Activated naive CD4-positive, alpha-beta T cell treated with anti-CD3 and anti-CD28 coated beads, Interleukin-2, amount 50 U/mL, for 24 hours (primary cell): Measurements from ENCODE around the gene METRNL.
"Not testable (repeated sequence)": the region's sequence is repeated elsewhere in the genome, so short reads cannot be mapped to it uniquely, and the experiment has no call there.

ENCODE experiments used
- H3K27ac Mint-ChIP-seq: one replicate; pipeline ENCODE4 v1.8.0; 2021; ENCODE audit warnings: mild to moderate bottlenecking, mixed read lengths
- H3K27me3 Mint-ChIP-seq: one replicate; pipeline ENCODE4 v1.8.0; 2021; ENCODE audit warnings: mixed read lengths
- H3K36me3 Mint-ChIP-seq: one replicate; pipeline ENCODE4 v1.8.0; 2021; ENCODE audit warnings: mixed read lengths
- H3K4me1 Mint-ChIP-seq: one replicate; pipeline ENCODE4 v1.8.0; 2021; ENCODE audit warnings: mixed read lengths
- H3K4me3 Mint-ChIP-seq: one replicate; pipeline ENCODE4 v1.8.0; 2021; ENCODE audit warnings: mild to moderate bottlenecking, mixed read lengths
- H3K9me3 Mint-ChIP-seq: one replicate; pipeline ENCODE4 v1.8.0; 2021; ENCODE audit warnings: mixed read lengths

The METRNL gene

DNA sequence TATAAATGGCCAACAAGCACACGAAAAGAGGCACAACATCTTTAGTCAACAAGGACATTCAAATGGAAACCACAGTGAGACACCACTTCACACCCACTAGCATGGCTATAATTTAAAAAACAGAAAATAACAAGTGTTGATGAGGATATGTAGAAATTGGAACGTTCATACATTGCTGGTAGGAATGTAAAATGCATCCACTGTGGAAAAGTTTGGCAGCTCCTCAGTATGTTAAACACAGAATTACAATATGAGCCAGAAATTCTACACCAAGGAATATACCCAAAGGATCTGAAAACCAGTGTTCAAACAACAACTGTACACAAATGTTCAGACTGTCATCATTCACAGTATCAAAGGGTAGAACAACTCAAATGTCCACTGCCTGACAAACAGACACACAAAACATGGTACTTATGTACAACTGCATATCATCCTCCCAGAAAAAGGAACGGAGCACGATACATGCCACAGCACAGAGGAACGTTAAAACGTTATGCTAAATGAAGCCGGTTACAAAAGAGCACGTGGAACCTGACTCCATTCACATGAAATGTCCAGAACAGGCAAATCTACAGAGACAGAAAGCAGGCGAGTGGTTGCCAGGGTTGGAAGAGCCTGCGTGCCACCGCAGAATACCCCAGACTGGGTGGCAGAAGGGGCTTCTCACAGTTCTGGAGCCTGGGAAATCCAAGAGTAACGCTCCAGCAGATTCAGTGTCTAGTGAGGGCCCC is 32.8 kb upstream of the METRNL start:
- peak overlapping the region; percentile 37 for H3K4me3 Mint-ChIP-seq
- peaks cover 30% of the 10 kb centered on the region for H3K36me3 Mint-ChIP-seq
- peaks cover 7% of the 10 kb centered on the region for H3K9me3 Mint-ChIP-seq
- peaks cover 38% of the 10 kb centered on the region for H3K4me1 Mint-ChIP-seq
- H3K27me3 Mint-ChIP-seq: no peaks in the 10 kb centered on the region
- peak overlapping the region; percentile 75 for H3K27ac Mint-ChIP-seq

DNA sequence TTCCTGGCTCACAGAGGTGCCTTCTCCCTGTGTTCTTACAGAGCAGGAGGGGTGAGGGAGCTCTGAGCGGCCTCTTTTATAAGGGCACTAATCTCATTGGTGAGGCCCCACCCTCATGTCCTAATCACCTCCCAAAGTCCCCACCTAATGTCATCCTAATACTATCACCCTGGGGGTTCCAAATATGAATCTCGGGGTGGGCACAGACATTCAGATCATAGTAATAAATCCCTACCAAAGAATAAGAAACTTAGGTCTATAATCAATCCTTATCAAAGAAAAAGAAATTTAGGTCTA is 32.3 kb upstream of the METRNL start:
- no peak overlapping the region for H3K4me3 Mint-ChIP-seq
- peaks cover 38% of the 10 kb centered on the region for H3K4me1 Mint-ChIP-seq
- H3K9me3 Mint-ChIP-seq: peaks cover 7% of the 10 kb centered on the region
- no peak overlapping the region for H3K27ac Mint-ChIP-seq
- H3K27me3 Mint-ChIP-seq: no peaks in the 10 kb centered on the region
- H3K36me3 Mint-ChIP-seq: peaks cover 26% of the 10 kb centered on the region

DNA sequence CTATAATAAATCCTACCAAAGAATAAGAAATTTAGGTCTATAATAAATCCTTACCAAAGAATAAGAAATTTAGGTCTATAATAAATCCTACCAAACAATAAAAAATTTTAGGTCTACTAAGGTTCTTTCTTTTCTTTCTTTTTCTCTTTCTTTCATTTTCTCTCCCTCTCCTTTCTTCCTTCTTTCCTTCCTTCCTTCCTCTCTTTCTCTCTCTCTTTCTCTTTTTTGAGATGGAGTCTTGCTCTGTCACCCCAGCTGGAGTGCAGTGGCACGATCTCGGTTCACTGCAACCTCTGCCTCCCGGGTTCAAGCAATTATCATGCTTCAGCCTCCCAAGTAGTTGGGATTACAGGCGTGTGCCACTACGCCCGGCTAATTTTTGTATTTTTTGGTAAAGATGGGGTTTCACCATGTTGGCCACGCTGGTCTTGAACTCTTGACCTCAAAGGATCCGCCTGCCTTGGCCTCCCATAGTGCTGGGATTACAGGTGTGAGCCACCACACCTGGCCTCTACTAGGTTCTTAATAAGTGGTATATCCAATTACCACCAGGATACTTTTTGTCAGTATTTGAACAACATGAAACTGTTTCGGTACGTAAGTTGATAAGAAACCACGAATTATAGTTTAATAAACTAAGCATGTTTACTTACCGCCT is 31.5 kb upstream of the METRNL start:
- not testable (repeated sequence) for H3K27me3 Mint-ChIP-seq, H3K9me3 Mint-ChIP-seq
- Mint-ChIP-seq H3K36me3 (peaks cover 18% of the 10 kb centered on the region), H3K4me3 (peak overlapping the region; percentile 72), H3K4me1 (peaks cover 38% of the 10 kb centered on the region), H3K27ac (peak overlapping the region; percentile 73)

DNA sequence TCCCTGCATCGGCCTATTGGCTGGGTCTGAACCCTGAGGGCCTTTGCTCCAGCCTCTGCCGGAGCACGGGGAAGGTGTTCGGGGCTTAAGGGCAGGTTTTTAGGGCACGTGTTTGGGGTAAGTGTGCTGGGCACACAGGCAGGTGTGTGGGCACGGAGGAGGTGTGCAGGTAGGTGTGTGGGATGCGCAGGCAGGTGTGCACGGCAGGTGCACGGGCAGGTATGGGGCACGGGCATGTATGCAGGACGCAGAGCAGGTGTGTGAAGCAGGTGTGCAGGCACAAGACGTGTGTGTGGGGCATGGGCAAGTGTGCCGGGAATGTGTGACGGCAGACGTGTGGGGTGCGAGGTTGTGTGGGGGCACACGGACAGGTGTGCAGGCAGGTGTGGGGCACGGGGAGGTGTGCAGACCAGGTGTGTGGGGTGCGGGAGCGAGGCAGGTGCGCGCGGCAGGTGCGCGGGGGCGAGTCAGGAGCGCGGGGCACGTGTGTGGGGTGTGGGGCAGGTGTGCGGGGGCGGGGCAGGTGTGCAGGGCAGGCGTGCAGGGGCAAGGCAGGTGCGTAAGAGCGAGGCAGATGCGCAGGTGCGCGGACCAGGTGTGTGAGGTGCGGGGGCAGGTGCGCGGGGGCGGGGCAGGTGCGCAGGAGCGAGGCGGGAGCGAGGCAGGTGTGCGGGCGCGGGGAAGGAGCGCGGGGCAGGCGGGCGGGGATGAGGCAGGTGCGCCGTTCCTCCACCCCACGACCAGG is 28.6 kb upstream of the METRNL start:
- Mint-ChIP-seq H3K9me3 (no peaks in the 10 kb centered on the region), H3K27ac (peak overlapping the region; percentile 94), H3K27me3 (no peaks in the 10 kb centered on the region), H3K36me3 (peaks cover 7% of the 10 kb centered on the region), H3K4me1 (peaks cover 34% of the 10 kb centered on the region), H3K4me3 (peak overlapping the region; percentile 90)

DNA sequence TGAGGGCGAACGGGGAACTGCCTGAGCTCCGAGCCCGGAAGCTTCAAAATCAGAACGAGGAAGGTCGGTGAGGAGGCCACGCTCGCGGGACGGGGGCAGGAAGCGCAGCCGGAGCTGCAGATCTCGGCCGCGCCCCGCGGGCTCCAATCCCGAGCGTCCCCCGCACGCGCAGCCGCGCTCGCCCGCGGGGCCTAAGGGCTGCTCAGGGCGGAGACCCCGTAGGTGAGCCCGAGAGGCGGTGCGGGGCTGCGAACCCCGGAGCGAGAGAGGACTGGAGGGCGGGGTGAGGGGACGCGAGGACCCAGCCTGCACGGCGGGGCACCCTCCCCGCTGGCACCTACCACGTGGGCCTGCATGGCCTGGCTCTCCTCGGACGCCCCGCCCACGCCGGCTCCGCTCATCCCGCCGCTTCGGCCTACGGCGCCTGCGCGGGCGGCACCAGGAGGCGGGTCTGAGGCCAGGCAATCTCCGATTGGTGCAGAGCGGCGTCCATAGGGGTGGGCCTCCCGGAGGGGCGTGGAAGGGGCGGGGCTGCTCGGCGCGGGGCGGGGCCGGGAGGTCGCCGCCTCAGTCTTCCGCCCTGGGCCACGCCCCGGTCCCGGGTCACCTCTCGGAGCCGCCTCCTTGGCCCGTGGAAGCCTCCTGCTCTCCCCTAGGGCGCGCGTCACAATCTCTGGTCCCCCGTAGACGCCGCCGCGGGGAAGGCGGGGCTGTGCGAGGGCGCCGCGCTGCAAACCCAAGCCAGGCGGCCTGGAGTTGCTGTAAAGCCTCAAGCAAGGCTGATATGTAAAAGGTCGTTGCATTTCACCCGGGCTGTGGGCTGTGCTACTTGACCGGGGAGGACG is 27.8 kb upstream of the METRNL start:
- H3K4me1 Mint-ChIP-seq: peaks cover 33% of the 10 kb centered on the region
- no peaks in the 10 kb centered on the region for H3K27me3 Mint-ChIP-seq
- peak overlapping the region; percentile 90 for H3K4me3 Mint-ChIP-seq
- H3K27ac Mint-ChIP-seq: peak overlapping the region; percentile 91
- no peaks in the 10 kb centered on the region for H3K9me3 Mint-ChIP-seq
- peaks cover 4% of the 10 kb centered on the region for H3K36me3 Mint-ChIP-seq

DNA sequence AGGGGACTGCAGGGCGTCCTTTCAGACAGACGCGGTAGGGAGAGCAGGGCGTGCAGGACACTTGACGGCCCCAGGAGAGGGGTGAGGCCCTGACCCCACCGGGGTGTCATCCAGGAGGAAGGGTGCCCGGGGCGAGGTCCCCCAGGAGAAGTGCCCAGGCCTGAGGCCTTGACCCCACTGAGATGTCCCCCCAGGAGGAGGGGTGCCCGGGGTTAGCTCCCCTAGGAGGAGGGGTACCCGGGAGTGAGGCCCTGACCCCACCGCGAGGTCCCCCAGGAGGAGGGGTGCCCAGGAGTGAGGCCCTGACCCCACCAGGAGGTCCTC is 27.2 kb upstream of the METRNL start:
- Mint-ChIP-seq H3K4me3 (peak overlapping the region; percentile 78), H3K36me3 (peaks cover 2% of the 10 kb centered on the region), H3K9me3 (no peaks in the 10 kb centered on the region), H3K4me1 (peaks cover 31% of the 10 kb centered on the region), H3K27me3 (no peaks in the 10 kb centered on the region), H3K27ac (peak overlapping the region; percentile 91)

DNA sequence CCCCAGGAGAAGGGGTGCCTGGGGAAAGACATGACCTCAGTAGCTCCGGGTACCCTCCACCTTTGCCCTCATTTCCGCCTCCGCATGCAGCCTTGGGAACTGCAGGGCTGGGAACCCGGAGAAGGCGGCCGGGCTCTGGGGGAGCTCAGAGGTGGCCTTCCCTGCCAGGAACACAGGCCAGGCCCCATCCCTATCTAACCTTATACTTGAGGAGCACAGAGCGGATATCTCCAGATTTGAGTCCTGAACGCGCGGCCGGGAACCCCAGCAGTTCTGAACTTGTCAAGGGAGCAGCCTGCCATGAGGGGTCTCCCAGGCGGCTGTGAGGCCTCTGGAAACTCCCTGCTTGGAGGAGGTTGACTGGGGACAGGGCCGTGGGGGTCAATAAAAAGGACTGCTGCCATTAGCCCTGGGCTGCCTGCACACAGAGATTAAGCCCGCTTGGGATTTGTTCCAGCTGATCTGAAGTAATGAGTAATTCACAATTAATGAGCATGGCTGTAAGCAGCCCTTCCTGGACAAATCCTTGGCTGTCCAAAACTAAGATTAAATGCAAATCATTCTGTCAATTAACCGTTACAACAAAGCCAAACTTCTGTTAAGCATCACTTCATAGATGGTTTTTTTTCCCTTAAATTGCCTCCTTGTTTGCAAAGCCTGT is 26.3 kb upstream of the METRNL start:
- Mint-ChIP-seq H3K27me3 (no peaks in the 10 kb centered on the region), H3K4me3 (no peak overlapping the region), H3K4me1 (peaks cover 27% of the 10 kb centered on the region), H3K27ac (no peak overlapping the region), H3K9me3 (no peaks in the 10 kb centered on the region), H3K36me3 (peaks cover 2% of the 10 kb centered on the region)

DNA sequence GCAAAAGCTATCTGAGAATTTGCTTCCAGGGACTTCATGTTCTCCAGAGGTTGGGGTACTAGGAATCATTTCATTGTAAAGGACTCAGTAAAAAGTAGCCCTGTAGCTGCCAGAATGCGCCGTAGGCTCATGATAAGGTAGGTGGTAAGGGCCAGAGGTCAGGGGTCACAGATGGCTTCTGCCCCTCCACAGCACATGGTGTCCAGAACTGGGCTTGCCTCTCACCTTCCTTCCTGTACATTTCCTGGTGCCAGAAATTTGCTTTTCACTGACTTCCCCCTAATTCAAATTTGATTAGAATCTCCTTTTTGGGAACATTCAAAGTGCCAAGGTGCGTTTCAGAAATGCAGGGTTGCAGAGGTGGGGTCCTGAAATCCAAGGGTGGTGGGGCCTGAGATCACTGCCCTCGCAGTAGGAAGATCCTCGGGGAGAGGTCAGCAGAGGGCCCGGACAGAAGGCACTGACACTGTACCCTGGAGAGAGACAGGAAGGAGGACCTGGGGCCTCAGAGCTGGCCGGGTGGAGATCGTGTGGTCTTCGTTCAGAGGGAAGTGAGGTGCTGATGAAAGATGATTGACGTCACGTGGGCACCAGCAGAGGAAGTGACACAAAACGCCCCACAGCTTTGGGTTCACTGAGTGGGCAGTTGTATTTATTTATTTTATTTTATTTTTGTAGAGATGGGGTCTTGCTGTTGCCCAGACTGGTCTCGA is 25.5 kb upstream of the METRNL start:
- Mint-ChIP-seq H3K36me3 (no peaks in the 10 kb centered on the region), H3K4me3 (peak overlapping the region; percentile 6), H3K27ac (no peak overlapping the region), H3K27me3 (no peaks in the 10 kb centered on the region), H3K4me1 (peaks cover 19% of the 10 kb centered on the region), H3K9me3 (no peaks in the 10 kb centered on the region)

DNA sequence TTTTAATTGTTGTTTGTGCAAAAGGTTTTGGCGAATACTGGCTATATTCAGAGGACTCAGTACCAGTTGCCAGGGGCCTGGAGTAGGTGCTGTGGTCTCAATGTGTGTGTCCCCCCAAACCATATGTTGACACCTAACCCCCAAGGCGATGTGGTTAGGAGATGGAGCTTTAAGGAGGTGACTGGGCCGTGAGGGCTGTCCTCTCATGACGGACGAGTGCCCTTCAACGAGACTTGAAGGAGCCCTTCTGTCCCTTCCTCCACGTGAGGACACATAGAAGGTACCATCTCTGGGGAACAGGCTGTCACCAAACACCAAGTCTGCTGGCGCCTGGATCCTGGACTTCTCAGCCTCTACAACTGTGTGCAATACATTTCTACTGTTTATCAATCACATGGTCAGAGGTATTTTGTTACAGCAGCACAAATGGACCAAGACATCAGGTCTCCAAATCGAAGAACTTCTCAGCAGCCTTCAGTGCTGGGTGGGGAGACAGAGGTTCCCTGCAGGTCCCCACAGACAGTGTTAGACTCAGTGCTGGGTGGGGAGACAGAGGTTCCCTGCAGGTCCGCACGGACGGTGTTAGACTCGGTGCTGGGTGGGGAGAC is 24.8 kb upstream of the METRNL start:
- H3K27me3 Mint-ChIP-seq: no peaks in the 10 kb centered on the region
- H3K36me3 Mint-ChIP-seq: no peaks in the 10 kb centered on the region
- no peaks in the 10 kb centered on the region for H3K9me3 Mint-ChIP-seq
- no peak overlapping the region for H3K27ac Mint-ChIP-seq
- no peak overlapping the region for H3K4me3 Mint-ChIP-seq
- peaks cover 15% of the 10 kb centered on the region for H3K4me1 Mint-ChIP-seq

DNA sequence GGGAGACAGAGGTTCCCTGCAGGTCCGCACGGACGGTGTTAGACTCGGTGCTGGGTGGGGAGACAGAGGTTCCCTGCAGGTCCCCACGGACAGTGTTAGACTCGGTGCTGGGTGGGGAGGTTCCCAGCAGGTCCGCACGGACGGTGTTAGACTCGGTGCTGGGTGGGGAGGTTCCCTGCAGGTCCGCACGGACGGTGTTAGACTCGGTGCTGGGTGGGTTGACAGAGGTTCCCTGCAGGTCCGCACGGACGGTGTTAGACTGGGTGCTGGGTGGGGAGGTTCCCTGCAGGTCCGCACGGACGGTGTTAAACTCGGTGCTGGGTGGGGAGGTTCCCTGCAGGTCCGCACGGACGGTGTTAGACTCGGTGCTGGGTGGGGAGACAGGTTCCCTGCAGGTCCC is 24.2 kb upstream of the METRNL start:
- not testable (repeated sequence) for H3K4me3 Mint-ChIP-seq, H3K27ac Mint-ChIP-seq, H3K27me3 Mint-ChIP-seq, H3K9me3 Mint-ChIP-seq, H3K36me3 Mint-ChIP-seq
- H3K4me1 Mint-ChIP-seq: peaks cover 11% of the 10 kb centered on the region

DNA sequence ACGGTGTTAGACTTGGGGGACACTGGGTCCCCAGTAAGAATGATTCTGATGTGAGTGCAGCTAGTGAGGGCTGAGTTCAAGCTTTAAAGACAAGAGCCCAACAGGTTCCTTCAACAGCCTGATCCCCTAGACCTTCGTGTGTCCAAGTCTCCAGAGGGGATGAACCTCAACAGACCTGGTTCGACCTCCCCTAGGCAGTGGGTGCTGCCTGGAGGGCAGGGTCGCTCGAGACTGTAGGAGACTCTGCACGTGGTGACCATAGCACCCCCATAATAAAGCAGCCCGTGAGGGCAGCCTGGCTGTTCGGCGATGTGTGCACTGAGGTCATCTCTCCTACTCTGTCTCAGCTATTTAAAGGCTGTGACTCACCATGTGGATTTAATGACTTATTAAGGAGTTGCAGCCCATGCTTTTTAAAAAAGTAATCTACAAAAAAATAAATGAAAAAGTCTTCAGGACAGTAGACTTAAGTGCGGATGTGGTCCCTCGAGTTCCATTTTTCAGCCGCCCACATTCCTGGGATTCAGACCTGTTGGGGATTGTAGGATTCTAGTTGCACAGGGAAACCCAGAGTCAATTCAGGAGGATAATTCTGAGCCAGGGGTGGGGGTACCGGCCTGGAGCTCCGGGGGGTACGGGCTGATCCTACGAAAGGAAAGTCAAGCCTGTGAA is 23.4 kb upstream of the METRNL start:
- H3K27me3 Mint-ChIP-seq: no peaks in the 10 kb centered on the region
- H3K9me3 Mint-ChIP-seq: no peaks in the 10 kb centered on the region
- no peak overlapping the region for H3K27ac Mint-ChIP-seq
- no peaks in the 10 kb centered on the region for H3K36me3 Mint-ChIP-seq
- peaks cover 6% of the 10 kb centered on the region for H3K4me1 Mint-ChIP-seq
- H3K4me3 Mint-ChIP-seq: no peak overlapping the region

DNA sequence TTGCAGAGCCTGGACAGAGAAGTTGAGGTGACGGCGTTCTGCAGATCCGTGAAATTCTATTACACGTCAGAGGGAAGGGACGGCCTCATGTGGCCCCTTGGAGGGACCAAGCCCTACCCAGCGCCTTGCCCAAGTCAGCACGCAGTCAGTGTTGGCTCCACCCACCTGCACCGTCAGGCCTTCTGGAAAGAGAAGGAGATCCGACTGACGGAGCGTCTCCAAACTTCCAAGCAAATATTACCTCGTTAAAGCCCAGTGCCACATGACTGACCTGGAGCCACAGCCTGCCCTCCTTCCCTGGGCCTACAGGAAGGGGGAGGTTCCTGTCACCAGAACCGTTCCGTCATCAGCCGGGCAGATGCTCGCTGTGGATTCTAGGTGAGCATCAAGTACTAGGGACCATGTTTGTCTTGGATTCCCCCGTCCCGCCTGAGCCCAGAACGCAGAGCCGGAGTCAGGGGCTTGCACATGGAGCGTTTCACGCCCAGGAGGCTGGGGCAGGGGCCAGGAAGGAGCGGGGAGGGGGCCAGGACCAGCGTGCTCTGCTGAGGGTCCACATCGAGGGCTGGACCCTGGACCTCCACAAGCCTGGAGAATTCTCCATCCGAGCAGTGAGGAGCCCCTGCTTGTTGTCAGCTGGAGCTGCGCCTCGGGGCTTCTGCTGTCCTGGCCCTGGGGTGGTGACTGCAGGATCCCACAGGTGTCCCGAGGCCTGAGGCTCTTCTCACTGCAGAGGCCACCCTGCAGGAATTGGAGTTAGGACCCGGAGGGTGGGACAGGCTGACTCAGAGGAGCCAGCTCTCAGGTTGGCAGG is 22.6 kb upstream of the METRNL start:
- H3K4me3 Mint-ChIP-seq: no peak overlapping the region
- H3K4me1 Mint-ChIP-seq: peaks cover 6% of the 10 kb centered on the region
- H3K36me3 Mint-ChIP-seq: no peaks in the 10 kb centered on the region
- no peaks in the 10 kb centered on the region for H3K9me3 Mint-ChIP-seq
- no peaks in the 10 kb centered on the region for H3K27me3 Mint-ChIP-seq
- no peak overlapping the region for H3K27ac Mint-ChIP-seq

DNA sequence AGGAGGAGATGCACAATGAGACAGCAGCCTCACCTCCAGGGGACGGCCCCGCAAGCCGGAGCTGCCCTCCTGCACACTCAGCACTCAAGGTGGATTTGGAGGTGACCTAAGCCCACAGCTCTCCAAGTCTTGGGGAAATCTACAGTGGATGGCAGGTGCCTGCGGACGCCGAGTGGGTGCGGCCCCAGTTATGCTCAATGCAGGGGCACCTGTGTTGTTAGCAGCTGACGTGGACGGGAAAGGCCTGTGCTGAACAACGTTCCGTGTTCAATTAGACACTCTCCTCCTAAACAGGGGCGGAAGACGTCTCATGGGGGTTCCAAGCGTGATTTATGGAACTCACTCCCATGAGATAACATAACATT is 22.0 kb upstream of the METRNL start:
- no peaks in the 10 kb centered on the region for H3K9me3 Mint-ChIP-seq
- no peak overlapping the region for H3K4me3 Mint-ChIP-seq
- H3K27ac Mint-ChIP-seq: peak overlapping the region; percentile 53
- no peaks in the 10 kb centered on the region for H3K27me3 Mint-ChIP-seq
- H3K4me1 Mint-ChIP-seq: peaks cover 6% of the 10 kb centered on the region
- no peaks in the 10 kb centered on the region for H3K36me3 Mint-ChIP-seq
